NAMALWA (cell line): ENCODE results near the gene KRT86.
"Not testable (repeated sequence)": the region's sequence is repeated elsewhere in the genome, so short reads cannot be mapped to it uniquely, and the experiment has no call there.

ENCODE experiments used
- DNase-seq: peaks from one replicate; pipeline ENCODE4 v3.0.0-alpha.2; 2015; ENCODE audit warnings: low spot score

The KRT86 gene

GRCh38 chr12:52251367-52252051 lies 22.9 kb upstream of the KRT86 start:
- DNase-seq, result no peak

- peak; percentile 21 for DNase-seq
Observed at GRCh38 chr12:52252175-52252615, 22.2 kb upstream of the KRT86 start.

- no peak for DNase-seq
Observed at GRCh38 chr12:52252728-52253343, 21.6 kb upstream of the KRT86 start.

GRCh38 chr12:52253391-52254179 lies 20.9 kb upstream of the KRT86 start:
- no peak for DNase-seq

- no peak for DNase-seq
Observed at GRCh38 chr12:52254180-52254964, 20.1 kb upstream of the KRT86 start.

- DNase-seq, result no peak
Observed at GRCh38 chr12:52254965-52255751, 19.3 kb upstream of the KRT86 start.

GRCh38 chr12:52255926-52256583 lies 18.4 kb upstream of the KRT86 start:
- DNase-seq, result no peak

- DNase-seq, result no peak
Observed at GRCh38 chr12:52256584-52256935, 17.9 kb upstream of the KRT86 start.

- no peak for DNase-seq
Observed at GRCh38 chr12:52257074-52257551, 17.3 kb upstream of the KRT86 start.

- DNase-seq, result not testable (repeated sequence)
Observed at GRCh38 chr12:52257922-52258321, 16.5 kb upstream of the KRT86 start.

GRCh38 chr12:52258335-52258901 lies 16.0 kb upstream of the KRT86 start:
- no peak for DNase-seq

GRCh38 chr12:52259657-52260243 lies 14.7 kb upstream of the KRT86 start:
- DNase-seq, result no peak

- no peak for DNase-seq
Observed at GRCh38 chr12:52260361-52261207, 13.9 kb upstream of the KRT86 start.

- no peak for DNase-seq
Observed at GRCh38 chr12:52261208-52261484, 13.3 kb upstream of the KRT86 start.

GRCh38 chr12:52262286-52262685 lies 12.2 kb upstream of the KRT86 start:
- DNase-seq, result no peak

GRCh38 chr12:52263761-52264434 lies 10.5 kb upstream of the KRT86 start:
- DNase-seq, result no peak

GRCh38 chr12:52264435-52264825 lies 10.0 kb upstream of the KRT86 start:
- peak; percentile 11 for DNase-seq

GRCh38 chr12:52266514-52266913 lies 7.9 kb upstream of the KRT86 start:
- no peak for DNase-seq

- no peak for DNase-seq
Observed at GRCh38 chr12:52267266-52267665, 7.2 kb upstream of the KRT86 start.
